HEK293 (cell line): Measurements from ENCODE around the gene SERPINH1.

Source experiments
- CTCF ChIA-PET: fragments of 350-600 bp; formaldehyde crosslinking; extraction: SDS; loops from one replicate; lab custom pipeline; 2021; ENCODE audit warnings: antibody characterized with exemption; lab: Yijun Ruan, JAX
- POLR2A ChIA-PET: fragments of 300-600 bp; formaldehyde crosslinking; extraction: SDS; loops from one replicate; lab custom pipeline; 2020; ENCODE audit warnings: antibody characterized with exemption, inconsistent platforms; lab: Yijun Ruan, JAX
- H3K27ac ChIP-seq: fragments of 200-500 bp; sonication (Bioruptor generic); 2 replicates; pipeline ENCODE4 v1.5.1; 2014; ENCODE audit warnings: low read depth, low read length, control low read depth, inconsistent platforms; ENCODE audit errors: extremely low read depth
- H3K36me3 ChIP-seq, 2 experiments: fragments of 200-500 bp in 1 of 2; sonication (Bioruptor generic) in 1 of 2; 1 replicate in 1 of 2; 2 replicates in 1 of 2; pipeline ENCODE4 v1.5.1; 2014 to 2017; ENCODE audit warnings: inconsistent platforms in 2 of 2, low read length in 2 of 2; ENCODE audit not compliant: control insufficient read depth in 2 of 2, insufficient read depth in 1 of 2
- H3K4me1 ChIP-seq: fragments of 200-500 bp; sonication (Bioruptor generic); 2 replicates; pipeline ENCODE4 v1.5.1; 2014; ENCODE audit warnings: mild to moderate bottlenecking, low read length, inconsistent platforms; ENCODE audit not compliant: control insufficient read depth, insufficient read depth
- H3K4me3 ChIP-seq: 2 replicates; pipeline ENCODE4 v1.5.1; 2011; ENCODE audit warnings: low read depth, mild to moderate bottlenecking, control low read depth, low read length, moderate library complexity
- H3K9me3 ChIP-seq: fragments of 200-500 bp; sonication (Bioruptor generic); 2 replicates; pipeline ENCODE4 v1.5.1; 2014; ENCODE audit warnings: low read depth, low read length, inconsistent platforms; ENCODE audit not compliant: control insufficient read depth, insufficient read depth
- GLIS1 ChIP-seq: fragments of 450-650 bp; formaldehyde crosslinking; IDR thresholded peaks from 2 replicates; pipeline ENCODE4 v1.5.1; 2016; ENCODE audit warnings: missing biosample characterization, missing genetic modification characterization
- OSR2 ChIP-seq: fragments of 450-650 bp; formaldehyde crosslinking; IDR thresholded peaks from 2 replicates; pipeline ENCODE4 v1.5.1; 2016; ENCODE audit warnings: missing biosample characterization, missing genetic modification characterization
- YY2 ChIP-seq: fragments of 450-650 bp; formaldehyde crosslinking; IDR thresholded peaks from 2 replicates; pipeline ENCODE4 v1.5.1; 2016; ENCODE audit warnings: missing biosample characterization, missing genetic modification characterization
- ZBTB20 ChIP-seq: fragments of 450-650 bp; formaldehyde crosslinking; IDR thresholded peaks from 2 replicates; pipeline ENCODE4 v1.5.1; 2016; ENCODE audit warnings: missing biosample characterization, missing genetic modification characterization
- ZNF114 ChIP-seq: fragments of 450-650 bp; formaldehyde crosslinking; IDR thresholded peaks from 2 replicates; pipeline ENCODE4 v1.5.0; 2017; ENCODE audit warnings: missing biosample characterization, missing genetic modification characterization
- ZNF132 ChIP-seq: fragments of 450-650 bp; formaldehyde crosslinking; IDR thresholded peaks from 2 replicates; pipeline ENCODE4 v1.5.1; 2017; ENCODE audit warnings: missing biosample characterization, missing genetic modification characterization, borderline replicate concordance
- ZNF16 ChIP-seq: fragments of 450-650 bp; formaldehyde crosslinking; IDR thresholded peaks from 2 replicates; pipeline ENCODE4 v1.5.1; 2016; ENCODE audit warnings: low read depth, missing biosample characterization, missing genetic modification characterization
- ZNF221 ChIP-seq: fragments of 450-650 bp; formaldehyde crosslinking; IDR thresholded peaks from 2 replicates; pipeline ENCODE4 v1.5.1; 2017; ENCODE audit warnings: missing biosample characterization, missing genetic modification characterization, borderline replicate concordance
- ZNF341 ChIP-seq: fragments of 450-650 bp; formaldehyde crosslinking; IDR thresholded peaks from 2 replicates; pipeline ENCODE4; 2016; ENCODE audit warnings: low read depth, missing biosample characterization, missing genetic modification characterization
- ZNF391 ChIP-seq: fragments of 450-650 bp; formaldehyde crosslinking; IDR thresholded peaks from 2 replicates; pipeline ENCODE4 v1.5.1; 2016; ENCODE audit warnings: low read depth, missing biosample characterization, missing genetic modification characterization, borderline replicate concordance
- ZNF558 ChIP-seq: fragments of 450-650 bp; formaldehyde crosslinking; IDR thresholded peaks from 2 replicates; pipeline ENCODE4 v1.5.1; 2016; ENCODE audit warnings: missing biosample characterization, missing genetic modification characterization
- ZNF785 ChIP-seq: fragments of 450-650 bp; formaldehyde crosslinking; IDR thresholded peaks from 2 replicates; pipeline ENCODE4 v1.5.1; 2016; ENCODE audit warnings: missing biosample characterization, missing genetic modification characterization
- ZNF830 ChIP-seq: fragments of 450-650 bp; IDR thresholded peaks from 2 replicates; pipeline ENCODE4 v1.5.0; 2018; ENCODE audit warnings: missing biosample characterization, missing genetic modification characterization, low read depth, mild to moderate bottlenecking, moderate library complexity
- TF ChIP-seq, protein P1 (sequence below): fragments of 450-650 bp; formaldehyde crosslinking; IDR thresholded peaks from 2 replicates; pipeline ENCODE4 v1.5.1; 2016; ENCODE audit warnings: missing biosample characterization, missing genetic modification characterization
- TF ChIP-seq, protein P2 (sequence below): fragments of 450-650 bp; formaldehyde crosslinking; IDR thresholded peaks from 2 replicates; pipeline ENCODE4 v1.5.0; 2017; ENCODE audit warnings: missing biosample characterization, missing genetic modification characterization, borderline replicate concordance
- TF ChIP-seq, protein P3 (sequence below): fragments of 450-650 bp; formaldehyde crosslinking; IDR thresholded peaks from 2 replicates; pipeline ENCODE4 v1.5.1; 2016; ENCODE audit warnings: missing biosample characterization, missing genetic modification characterization
- TF ChIP-seq, protein P4 (sequence below): fragments of 450-650 bp; formaldehyde crosslinking; IDR thresholded peaks from 2 replicates; pipeline ENCODE4 v1.5.1; 2016; ENCODE audit warnings: missing biosample characterization, missing genetic modification characterization
- TF ChIP-seq, protein P5 (sequence below): fragments of 450-650 bp; formaldehyde crosslinking; IDR thresholded peaks from 2 replicates; pipeline ENCODE4 v1.5.1; 2016; ENCODE audit warnings: missing biosample characterization, missing genetic modification characterization

The SERPINH1 gene

DNA sequence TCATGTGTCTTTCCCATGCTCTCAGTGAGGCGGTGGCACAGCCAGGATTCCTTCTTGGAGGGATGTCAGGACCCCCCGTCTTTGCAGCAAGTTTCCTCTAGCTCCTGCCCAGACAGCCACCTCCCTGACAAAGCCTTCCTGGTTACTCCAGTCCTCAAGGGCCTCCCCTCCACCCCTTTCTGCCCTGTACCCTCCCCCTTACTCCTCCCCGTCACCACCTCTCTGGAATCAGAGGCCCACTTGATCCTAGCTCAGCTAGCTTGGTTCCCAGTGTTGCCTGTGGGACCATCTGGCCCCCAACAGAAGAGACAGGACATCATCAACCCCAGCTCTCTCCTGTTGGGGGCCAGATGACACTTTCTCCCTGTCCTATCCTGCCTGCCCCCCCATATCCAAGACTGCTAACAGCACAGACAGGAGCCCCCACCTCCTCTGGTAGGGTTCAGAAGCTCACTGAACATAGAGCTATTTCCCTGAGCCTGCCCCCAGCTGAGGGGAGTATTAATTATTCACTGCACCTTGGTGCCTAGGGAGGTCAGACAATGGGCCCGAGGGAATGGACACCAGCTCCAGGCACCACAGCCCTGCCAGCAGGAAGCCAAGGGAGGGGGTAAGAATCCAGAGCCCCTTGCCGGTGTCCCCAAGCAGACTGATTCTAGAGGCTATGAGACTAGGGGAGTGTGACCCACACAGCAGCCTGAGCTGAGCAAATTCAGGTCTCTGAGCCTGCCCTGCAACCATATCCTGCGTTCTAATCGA lies 39.6 kb upstream of the SERPINH1 start:
- Histone ChIP-seq H3K27ac (no peak overlapping the region), H3K36me3 (no peaks in the 10 kb centered on the region), H3K4me3 (no peak overlapping the region), H3K4me1 (no peaks in the 10 kb centered on the region)
- TF ChIP-seq, protein P1, sequence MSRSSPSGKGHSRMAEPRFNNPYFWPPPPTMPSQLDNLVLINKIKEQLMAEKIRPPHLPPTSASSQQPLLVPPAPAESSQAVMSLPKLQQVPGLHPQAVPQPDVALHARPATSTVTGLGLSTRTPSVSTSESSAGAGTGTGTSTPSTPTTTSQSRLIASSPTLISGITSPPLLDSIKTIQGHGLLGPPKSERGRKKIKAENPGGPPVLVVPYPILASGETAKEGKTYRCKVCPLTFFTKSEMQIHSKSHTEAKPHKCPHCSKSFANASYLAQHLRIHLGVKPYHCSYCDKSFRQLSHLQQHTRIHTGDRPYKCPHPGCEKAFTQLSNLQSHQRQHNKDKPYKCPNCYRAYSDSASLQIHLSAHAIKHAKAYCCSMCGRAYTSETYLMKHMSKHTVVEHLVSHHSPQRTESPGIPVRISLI = no peak
- TF ChIP-seq ZBTB20 (tag by site-specific recombination) = no peak
- TF ChIP-seq GLIS1 (tag by site-specific recombination) = no peak
- TF ChIP-seq ZNF132 = no peak
- TF ChIP-seq ZNF114 (tag by site-specific recombination) = no peak
- TF ChIP-seq, protein P2, sequence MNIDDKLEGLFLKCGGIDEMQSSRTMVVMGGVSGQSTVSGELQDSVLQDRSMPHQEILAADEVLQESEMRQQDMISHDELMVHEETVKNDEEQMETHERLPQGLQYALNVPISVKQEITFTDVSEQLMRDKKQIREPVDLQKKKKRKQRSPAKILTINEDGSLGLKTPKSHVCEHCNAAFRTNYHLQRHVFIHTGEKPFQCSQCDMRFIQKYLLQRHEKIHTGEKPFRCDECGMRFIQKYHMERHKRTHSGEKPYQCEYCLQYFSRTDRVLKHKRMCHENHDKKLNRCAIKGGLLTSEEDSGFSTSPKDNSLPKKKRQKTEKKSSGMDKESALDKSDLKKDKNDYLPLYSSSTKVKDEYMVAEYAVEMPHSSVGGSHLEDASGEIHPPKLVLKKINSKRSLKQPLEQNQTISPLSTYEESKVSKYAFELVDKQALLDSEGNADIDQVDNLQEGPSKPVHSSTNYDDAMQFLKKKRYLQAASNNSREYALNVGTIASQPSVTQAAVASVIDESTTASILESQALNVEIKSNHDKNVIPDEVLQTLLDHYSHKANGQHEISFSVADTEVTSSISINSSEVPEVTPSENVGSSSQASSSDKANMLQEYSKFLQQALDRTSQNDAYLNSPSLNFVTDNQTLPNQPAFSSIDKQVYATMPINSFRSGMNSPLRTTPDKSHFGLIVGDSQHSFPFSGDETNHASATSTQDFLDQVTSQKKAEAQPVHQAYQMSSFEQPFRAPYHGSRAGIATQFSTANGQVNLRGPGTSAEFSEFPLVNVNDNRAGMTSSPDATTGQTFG (tag by site-specific recombination) = no peak
- TF ChIP-seq ZNF341 (tag by site-specific recombination) = no peak
- no peak for TF ChIP-seq ZNF830 (tag by site-specific recombination)
- TF ChIP-seq, protein P3, sequence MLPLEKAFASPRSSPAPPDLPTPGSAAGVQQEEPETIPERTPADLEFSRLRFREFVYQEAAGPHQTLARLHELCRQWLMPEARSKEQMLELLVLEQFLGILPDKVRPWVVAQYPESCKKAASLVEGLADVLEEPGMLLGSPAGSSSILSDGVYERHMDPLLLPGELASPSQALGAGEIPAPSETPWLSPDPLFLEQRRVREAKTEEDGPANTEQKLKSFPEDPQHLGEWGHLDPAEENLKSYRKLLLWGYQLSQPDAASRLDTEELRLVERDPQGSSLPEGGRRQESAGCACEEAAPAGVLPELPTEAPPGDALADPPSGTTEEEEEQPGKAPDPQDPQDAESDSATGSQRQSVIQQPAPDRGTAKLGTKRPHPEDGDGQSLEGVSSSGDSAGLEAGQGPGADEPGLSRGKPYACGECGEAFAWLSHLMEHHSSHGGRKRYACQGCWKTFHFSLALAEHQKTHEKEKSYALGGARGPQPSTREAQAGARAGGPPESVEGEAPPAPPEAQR (tag by site-specific recombination) = no peak
- no peak for TF ChIP-seq OSR2 (tag by site-specific recombination)
- TF ChIP-seq ZNF785 (tag by site-specific recombination) = no peak
- TF ChIP-seq YY2 = no peak
- no peak for TF ChIP-seq ZNF558
- TF ChIP-seq, protein P4, sequence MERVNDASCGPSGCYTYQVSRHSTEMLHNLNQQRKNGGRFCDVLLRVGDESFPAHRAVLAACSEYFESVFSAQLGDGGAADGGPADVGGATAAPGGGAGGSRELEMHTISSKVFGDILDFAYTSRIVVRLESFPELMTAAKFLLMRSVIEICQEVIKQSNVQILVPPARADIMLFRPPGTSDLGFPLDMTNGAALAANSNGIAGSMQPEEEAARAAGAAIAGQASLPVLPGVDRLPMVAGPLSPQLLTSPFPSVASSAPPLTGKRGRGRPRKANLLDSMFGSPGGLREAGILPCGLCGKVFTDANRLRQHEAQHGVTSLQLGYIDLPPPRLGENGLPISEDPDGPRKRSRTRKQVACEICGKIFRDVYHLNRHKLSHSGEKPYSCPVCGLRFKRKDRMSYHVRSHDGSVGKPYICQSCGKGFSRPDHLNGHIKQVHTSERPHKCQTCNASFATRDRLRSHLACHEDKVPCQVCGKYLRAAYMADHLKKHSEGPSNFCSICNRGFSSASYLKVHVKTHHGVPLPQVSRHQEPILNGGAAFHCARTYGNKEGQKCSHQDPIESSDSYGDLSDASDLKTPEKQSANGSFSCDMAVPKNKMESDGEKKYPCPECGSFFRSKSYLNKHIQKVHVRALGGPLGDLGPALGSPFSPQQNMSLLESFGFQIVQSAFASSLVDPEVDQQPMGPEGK (tag by site-specific recombination) = no peak
- no peak for TF ChIP-seq ZNF391
- TF ChIP-seq ZNF221 (tag by site-specific recombination) = no peak
- TF ChIP-seq ZNF16 = no peak
- TF ChIP-seq, protein P5, sequence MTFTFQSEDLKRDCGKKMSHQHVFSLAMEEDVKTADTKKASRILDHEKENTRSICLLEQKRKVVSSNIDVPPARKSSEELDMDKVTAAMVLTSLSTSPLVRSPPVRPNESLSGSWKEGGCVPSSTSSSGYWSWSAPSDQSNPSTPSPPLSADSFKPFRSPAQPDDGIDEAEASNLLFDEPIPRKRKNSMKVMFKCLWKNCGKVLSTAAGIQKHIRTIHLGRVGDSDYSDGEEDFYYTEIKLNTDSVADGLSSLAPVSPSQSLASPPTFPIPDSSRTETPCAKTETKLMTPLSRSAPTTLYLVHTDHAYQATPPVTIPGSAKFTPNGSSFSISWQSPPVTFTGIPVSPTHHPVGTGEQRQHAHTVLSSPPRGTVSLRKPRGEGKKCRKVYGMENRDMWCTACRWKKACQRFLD = no peak
- TF ChIP-seq, all 188 proteins: peak for 0
- no peaks in the 10 kb centered on the region for H3K9me3 ChIP-seq
- ChIA-PET POLR2A (interaction anchor here (0.7 kb wide), 1 partner anchor 11 kb away, joined by 4 read pairs; no protein-coding TSS in a partner anchor), CTCF (interaction anchor here (0.6 to 5.5 kb wide), 10 partner anchors 10 to 242 kb away, joined by 3 to 32 read pairs (median 4); no protein-coding TSS in a partner anchor)
